RPMI7951 (cell line): ENCODE measurements around the gene MATN3. TPM values are rescaled to one million over a fixed set of nuclear protein-coding genes. Genes with fewer than 3 reads are reported as not detected.

Experiments
- total RNA-seq: library from RNA; depleted of rRNA; stranded (reverse); fragments of >200 nt; shearing (Covaris generic); gene quantifications from 2 replicates; pipeline ENCODE4 v1.2.3, GENCODE V29; 2014; rRNA removed

MATN3 gene
- total RNA-seq, 1 experiment from 2014 or later: 5.3 TPM

Other genes starting within 250 kb of the MATN3 start
- gene TTC32, start 110.7 kb downstream of the MATN3 start, total RNA-seq: 13.0 and 18.0 TPM in 2 replicates
- gene WDR35, start 22.6 kb downstream of the MATN3 start, total RNA-seq: 12.9 and 14.4 TPM in 2 replicates
- 218 and 267 TPM in 2 replicates for gene LAPTM4A, start 39.0 kb upstream of the MATN3 start, total RNA-seq
- gene SDC1, start 212.5 kb upstream of the MATN3 start, total RNA-seq: 28.8 and 42.3 TPM in 2 replicates